CD4-positive, alpha-beta T cell treated with Interleukin-4 for 4 hours (primary cell): ENCODE measurements around the gene THY1.
"Not testable (repeated sequence)": the region's sequence is repeated elsewhere in the genome, so short reads cannot be mapped to it uniquely, and the experiment has no call there.

Source experiments
- DNase-seq: peaks from one replicate; pipeline ENCODE4 v3.0.0-alpha.2; 2020

The THY1 gene

GRCh38 chr11:119445379-119445778 is 22.4 kb upstream of the THY1 start:
- no peak for DNase-seq

GRCh38 chr11:119441898-119442243 is 18.9 kb upstream of the THY1 start:
- DNase-seq, result no peak

- DNase-seq, result no peak
Observed at GRCh38 chr11:119438599-119438998, 15.6 kb upstream of the THY1 start.

GRCh38 chr11:119437521-119437920 is 14.5 kb upstream of the THY1 start:
- DNase-seq, result not testable (repeated sequence)

- DNase-seq, result no peak
Observed at GRCh38 chr11:119436711-119437110, 13.7 kb upstream of the THY1 start.

- DNase-seq, result no peak
Observed at GRCh38 chr11:119436093-119436492, 13.1 kb upstream of the THY1 start.

GRCh38 chr11:119434591-119435330 is 11.8 kb upstream of the THY1 start:
- no peak for DNase-seq

- no peak for DNase-seq
Observed at GRCh38 chr11:119433358-119433725, 10.4 kb upstream of the THY1 start.

- no peak for DNase-seq
Observed at GRCh38 chr11:119432484-119433357, 9.7 kb upstream of the THY1 start.

GRCh38 chr11:119431523-119431922 is 8.6 kb upstream of the THY1 start:
- DNase-seq, result no peak

GRCh38 chr11:119427279-119427678 is 4.3 kb upstream of the THY1 start:
- DNase-seq, result no peak

- no peak for DNase-seq
Observed at GRCh38 chr11:119426142-119426541, 3.2 kb upstream of the THY1 start.

- no peak for DNase-seq
Observed at GRCh38 chr11:119424775-119425174, 1.8 kb upstream of the THY1 start.

GRCh38 chr11:119424276-119424675 is 1.3 kb upstream of the THY1 start:
- DNase-seq, result no peak

- no peak for DNase-seq
Observed at GRCh38 chr11:119423509-119424254, 710 bp upstream of the THY1 start.

- no peak for DNase-seq
Observed at GRCh38 chr11:119421941-119422808, 797 bp downstream of the THY1 start.

GRCh38 chr11:119421351-119421750 is 1.6 kb downstream of the THY1 start:
- no peak for DNase-seq

- no peak for DNase-seq
Observed at GRCh38 chr11:119420631-119421030, 2.3 kb downstream of the THY1 start.

- DNase-seq, result no peak
Observed at GRCh38 chr11:119419834-119420492, 3.0 kb downstream of the THY1 start.

- DNase-seq, result no peak
Observed at GRCh38 chr11:119419246-119419645, 3.7 kb downstream of the THY1 start.

- no peak for DNase-seq
Observed at GRCh38 chr11:119418759-119419158, 4.2 kb downstream of the THY1 start.
